Mononuclear cell (primary cell): ENCODE results near the gene TTYH1. TPM values are rescaled to one million over a fixed set of nuclear protein-coding genes. Genes with fewer than 3 reads are reported as not detected.

Source experiments
- H3K27me3 ChIP-seq: 2 replicates; pipeline ENCODE4 v1.6.0; 2011; ENCODE audit warnings: low read length, control low read depth; ENCODE audit not compliant: insufficient read depth
- H3K4me1 ChIP-seq: 2 replicates; pipeline ENCODE4 v1.5.1; 2011; ENCODE audit warnings: mild to moderate bottlenecking, low read length, control low read depth; ENCODE audit not compliant: insufficient read depth
- H3K4me3 ChIP-seq: 2 replicates; pipeline ENCODE4 v1.5.1; 2011; ENCODE audit warnings: mild to moderate bottlenecking, low read length, moderate library complexity
- H3K9me3 ChIP-seq: 2 replicates; pipeline ENCODE4 v1.5.1; 2011; ENCODE audit warnings: low read depth, mild to moderate bottlenecking, control low read depth, low read length
- total RNA-seq: library from RNA; depleted of rRNA; stranded (reverse); fragments of >200 nt; gene quantifications from one replicate; pipeline ENCODE4 v1.2.3, GENCODE V29; 2012

Gene TTYH1
- total RNA-seq, 1 donor, result 0.31 TPM

DNA sequence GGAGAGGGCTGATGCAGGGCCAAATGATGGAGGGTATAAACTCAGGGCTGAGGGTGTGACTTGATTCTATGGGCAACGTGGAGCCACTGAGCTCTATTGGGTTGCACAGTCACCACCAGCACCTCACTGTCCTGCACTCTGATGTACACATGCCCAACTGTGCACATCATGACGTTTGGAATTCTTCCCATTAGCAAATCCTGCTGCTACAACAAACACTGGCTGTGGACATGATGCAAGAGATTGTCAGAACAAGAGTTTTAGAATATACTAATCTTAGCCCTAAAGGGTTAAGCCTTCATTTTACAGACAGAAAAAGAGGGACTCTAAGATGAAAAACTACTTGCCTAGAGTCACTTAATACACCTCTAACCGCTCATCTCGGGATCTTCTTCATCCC, 2.4 kb upstream of the TTYH1 start:
- Histone ChIP-seq H3K4me3 (no peak overlapping the region), H3K9me3 (no peaks in the 10 kb centered on the region), H3K27me3 (peaks cover 29% of the 10 kb centered on the region), H3K4me1 (peaks cover 4% of the 10 kb centered on the region)

GRCh38 chr19:54414156-54414555, 1.1 kb upstream of the TTYH1 start:
- peaks cover 29% of the 10 kb centered on the region for H3K27me3 ChIP-seq
- H3K4me3 ChIP-seq, result no peak overlapping the region
- peaks cover 11% of the 10 kb centered on the region for H3K4me1 ChIP-seq
- no peaks in the 10 kb centered on the region for H3K9me3 ChIP-seq

GRCh38 chr19:54415901-54416673, 823 bp downstream of the TTYH1 start:
- H3K4me3 ChIP-seq, result no peak overlapping the region
- H3K9me3 ChIP-seq, result no peaks in the 10 kb centered on the region
- H3K27me3 ChIP-seq, result peaks cover 24% of the 10 kb centered on the region
- peaks cover 11% of the 10 kb centered on the region for H3K4me1 ChIP-seq

DNA sequence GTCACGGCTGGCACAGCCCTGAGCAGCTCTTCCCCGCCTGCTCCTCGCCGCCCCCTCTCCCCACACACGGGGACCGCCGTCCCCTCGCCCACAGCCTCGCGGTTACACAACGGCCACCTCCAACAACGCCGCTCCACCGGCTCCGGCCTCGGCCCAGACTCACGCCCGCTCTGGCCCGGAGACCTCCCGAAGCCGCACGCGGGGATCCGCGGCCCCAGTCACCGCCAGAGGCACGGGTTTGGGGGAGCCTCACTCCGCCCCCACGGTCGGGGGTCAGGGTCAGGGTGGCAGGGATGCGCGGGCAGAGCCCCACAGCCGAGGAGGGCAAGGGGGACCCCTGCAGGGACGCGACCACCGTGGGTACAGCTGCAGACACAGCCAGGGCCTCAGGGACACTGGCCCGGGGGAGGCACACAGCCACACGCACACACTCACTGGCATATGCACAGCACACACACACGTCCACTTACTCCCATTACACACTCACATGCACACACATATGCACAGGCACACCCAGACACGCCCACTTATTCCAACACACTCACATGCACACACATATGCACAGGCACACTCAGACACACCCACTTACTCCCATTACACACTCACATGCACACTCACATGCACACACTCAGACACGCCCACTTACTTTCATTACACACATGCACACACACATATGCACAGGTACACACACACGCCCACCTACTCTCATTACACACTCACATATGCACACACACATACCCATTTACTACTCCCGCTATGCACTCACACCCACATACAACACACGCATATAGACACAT, 1.6 kb downstream of the TTYH1 start:
- peaks cover 24% of the 10 kb centered on the region for H3K27me3 ChIP-seq
- H3K9me3 ChIP-seq, result no peaks in the 10 kb centered on the region
- peaks cover 11% of the 10 kb centered on the region for H3K4me1 ChIP-seq
- no peak overlapping the region for H3K4me3 ChIP-seq

DNA sequence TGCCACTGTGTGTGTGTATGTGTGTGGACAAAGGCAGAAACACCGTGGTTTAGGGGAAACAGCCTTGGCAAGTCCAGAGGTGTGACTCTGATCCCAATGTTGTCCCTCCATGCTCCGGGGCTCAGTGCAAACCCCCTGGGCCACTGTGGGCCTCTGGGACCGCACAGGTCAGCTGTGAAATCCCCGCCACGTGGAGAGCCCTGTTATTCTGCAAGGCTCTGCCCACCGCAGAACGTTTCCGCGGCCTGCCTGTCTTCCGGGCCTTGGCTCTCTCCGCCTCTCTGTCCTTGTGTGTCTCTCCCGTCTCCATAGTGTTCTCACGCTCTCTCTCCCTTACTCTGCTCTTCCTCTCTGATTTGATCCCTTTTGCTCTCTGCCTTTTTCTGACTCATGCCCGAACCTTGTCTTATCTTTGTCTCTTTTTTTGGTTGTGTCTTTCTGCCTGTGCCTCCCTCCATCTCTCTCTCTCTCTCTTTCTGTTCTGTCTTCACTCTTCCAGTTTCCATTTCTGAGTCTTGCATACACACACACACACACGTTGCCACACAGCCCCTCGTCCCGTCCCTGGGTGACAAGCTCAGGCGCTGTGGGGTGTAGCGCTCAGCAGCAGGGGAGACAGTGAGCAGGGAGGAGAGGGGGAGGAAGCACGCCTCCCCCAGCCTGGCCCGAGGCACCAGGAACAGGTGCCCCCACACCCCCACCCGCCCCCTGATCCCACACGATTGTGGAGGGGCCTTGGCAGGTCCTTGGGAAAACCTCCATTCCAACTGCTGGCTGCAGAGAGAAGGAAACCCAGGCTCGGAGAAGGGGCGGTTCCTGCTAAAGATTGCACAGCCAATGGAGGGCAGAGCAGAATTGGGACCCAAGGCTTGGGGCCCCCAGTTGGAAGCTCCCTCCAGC, 3.0 kb downstream of the TTYH1 start:
- H3K27me3 ChIP-seq, result peaks cover 21% of the 10 kb centered on the region
- H3K4me1 ChIP-seq, result peaks cover 11% of the 10 kb centered on the region
- H3K9me3 ChIP-seq, result no peaks in the 10 kb centered on the region
- no peak overlapping the region for H3K4me3 ChIP-seq

DNA sequence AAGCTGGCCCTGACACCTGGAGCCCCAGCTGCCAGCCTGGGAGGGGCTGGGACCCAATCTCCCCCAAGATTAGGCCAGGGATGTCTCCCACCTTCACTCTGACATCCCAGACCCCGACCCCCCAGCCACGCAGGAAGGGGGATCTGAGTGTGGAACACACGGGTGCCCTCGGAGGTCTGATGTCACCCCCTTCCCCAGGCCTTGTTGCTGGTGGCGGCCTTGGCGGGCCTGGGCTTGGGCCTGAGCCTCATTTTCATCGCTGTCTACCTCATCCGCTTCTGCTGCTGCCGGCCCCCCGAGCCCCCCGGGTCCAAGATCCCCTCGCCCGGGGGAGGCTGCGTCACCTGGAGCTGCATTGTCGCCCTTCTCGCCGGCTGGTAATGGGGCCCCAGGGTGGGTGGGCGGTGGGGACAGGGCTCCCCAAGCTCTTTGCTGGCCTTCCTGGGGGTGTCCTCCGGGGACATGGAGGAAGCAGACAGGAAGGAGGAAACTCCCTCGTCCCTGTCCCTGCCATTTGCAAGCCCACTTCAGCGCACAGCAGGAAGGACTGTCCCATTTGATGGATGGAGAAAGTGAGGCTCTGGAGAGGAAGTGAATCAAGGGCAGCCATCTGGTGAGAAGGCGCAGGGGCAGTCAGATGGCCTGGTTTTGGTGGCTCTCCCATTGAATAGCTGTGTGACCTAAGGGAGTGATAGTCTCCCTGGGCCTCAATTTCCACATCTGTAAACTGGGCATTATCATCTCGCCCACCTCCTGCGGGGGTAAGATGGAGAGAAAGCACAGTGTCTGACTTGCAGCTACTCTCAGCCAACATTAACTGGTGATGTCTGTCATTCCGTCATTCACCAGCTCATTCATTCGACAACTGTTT, 3.9 kb downstream of the TTYH1 start:
- H3K4me1 ChIP-seq, result peaks cover 11% of the 10 kb centered on the region
- no peaks in the 10 kb centered on the region for H3K9me3 ChIP-seq
- no peak overlapping the region for H3K4me3 ChIP-seq
- peaks cover 21% of the 10 kb centered on the region for H3K27me3 ChIP-seq

DNA sequence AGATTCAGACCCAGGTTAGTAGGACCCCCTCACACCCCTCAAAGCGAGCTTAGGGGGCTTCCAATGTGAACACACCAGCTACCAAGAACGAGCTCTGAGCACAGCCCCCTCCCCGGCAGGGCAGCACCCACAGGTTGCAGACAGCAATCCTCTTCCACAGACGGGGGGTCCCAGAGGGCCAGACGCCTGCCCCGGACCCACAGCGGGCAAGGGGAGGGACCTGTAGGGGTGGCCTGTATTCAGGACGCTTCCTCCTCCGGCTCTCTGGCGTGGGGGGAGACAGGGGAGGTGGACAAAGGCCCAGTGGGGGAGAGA, 4.8 kb downstream of the TTYH1 start:
- Histone ChIP-seq H3K9me3 (no peaks in the 10 kb centered on the region), H3K27me3 (peaks cover 12% of the 10 kb centered on the region), H3K4me1 (peaks cover 11% of the 10 kb centered on the region), H3K4me3 (no peak overlapping the region)

GRCh38 chr19:54420383-54421168, 5.3 kb downstream of the TTYH1 start:
- Histone ChIP-seq H3K4me1 (peaks cover 11% of the 10 kb centered on the region), H3K4me3 (no peak overlapping the region), H3K27me3 (peaks cover 11% of the 10 kb centered on the region), H3K9me3 (no peaks in the 10 kb centered on the region)

DNA sequence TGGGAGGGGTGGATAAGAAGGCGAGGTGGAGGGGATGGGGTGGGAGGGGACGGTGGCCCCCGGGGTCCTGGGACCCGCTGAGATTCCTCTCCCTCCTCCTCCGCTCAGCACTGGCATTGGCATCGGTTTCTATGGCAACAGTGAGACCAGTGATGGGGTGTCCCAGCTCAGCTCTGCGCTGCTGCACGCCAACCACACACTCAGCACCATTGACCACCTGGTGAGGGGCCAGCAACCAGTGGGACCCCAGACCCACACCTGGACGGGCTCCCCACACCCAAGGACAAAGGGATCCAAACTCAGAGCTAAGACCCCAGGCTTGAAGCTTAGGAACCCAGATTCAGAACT, 5.9 kb downstream of the TTYH1 start:
- Histone ChIP-seq H3K4me1 (peaks cover 11% of the 10 kb centered on the region), H3K27me3 (peaks cover 7% of the 10 kb centered on the region), H3K4me3 (no peak overlapping the region), H3K9me3 (no peaks in the 10 kb centered on the region)

- Histone ChIP-seq H3K9me3 (no peaks in the 10 kb centered on the region), H3K27me3 (peaks cover 4% of the 10 kb centered on the region), H3K4me1 (peaks cover 11% of the 10 kb centered on the region), H3K4me3 (no peak overlapping the region)
These were observed 6.3 kb downstream of the TTYH1 start for GRCh38 chr19:54421521-54421920.

GRCh38 chr19:54422136-54422535, 6.9 kb downstream of the TTYH1 start:
- Histone ChIP-seq H3K4me3 (no peak overlapping the region), H3K4me1 (peaks cover 11% of the 10 kb centered on the region), H3K27me3 (peaks cover 2% of the 10 kb centered on the region), H3K9me3 (no peaks in the 10 kb centered on the region)

DNA sequence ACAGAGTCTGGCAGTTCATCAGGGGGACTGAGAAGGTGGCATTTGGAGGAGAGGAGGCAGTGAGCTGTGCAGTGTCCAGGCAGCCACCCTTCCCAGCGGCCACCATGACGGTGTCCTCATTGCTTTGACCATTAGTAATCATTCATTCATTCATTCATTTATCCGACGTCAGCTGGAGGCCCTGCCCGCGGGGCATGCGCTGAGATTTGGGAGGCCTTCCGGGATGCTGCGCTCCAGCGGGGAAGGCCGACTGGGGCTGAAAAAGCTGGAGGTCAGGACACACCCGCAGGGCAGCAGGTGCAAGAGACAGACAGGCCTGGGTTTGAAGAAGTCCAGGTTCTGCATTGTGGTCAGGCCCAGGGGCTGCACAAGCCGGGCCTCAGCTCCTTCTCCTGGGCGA, 8.9 kb downstream of the TTYH1 start:
- Histone ChIP-seq H3K4me1 (no peaks in the 10 kb centered on the region), H3K4me3 (no peak overlapping the region), H3K27me3 (no peaks in the 10 kb centered on the region), H3K9me3 (no peaks in the 10 kb centered on the region)

GRCh38 chr19:54424660-54425381, 9.6 kb downstream of the TTYH1 start:
- no peaks in the 10 kb centered on the region for H3K9me3 ChIP-seq
- peaks cover 3% of the 10 kb centered on the region for H3K27me3 ChIP-seq
- H3K4me1 ChIP-seq, result no peaks in the 10 kb centered on the region
- H3K4me3 ChIP-seq, result no peak overlapping the region
